HG03159 (cell line): Measurements from ENCODE around the gene SMIM3.
"Not testable (repeated sequence)": the region's sequence is repeated elsewhere in the genome, so short reads cannot be mapped to it uniquely, and the experiment has no call there.

Source experiments
- ATAC-seq: cut with Tn5 transposase; IDR thresholded peaks from one replicate; pipeline ENCODE4 v1.9.1; 2021; ENCODE audit warnings: mild to moderate bottlenecking, moderate library complexity; ENCODE audit not compliant: unreplicated experiment

SMIM3 gene

GRCh38 chr5:150793423-150793888 lies 14.9 kb downstream of the SMIM3 start:
- ATAC-seq, result not testable (repeated sequence)

- ATAC-seq, result no peak
Measured at GRCh38 chr5:150794927-150795326, 16.4 kb downstream of the SMIM3 start.

GRCh38 chr5:150797384-150797783 lies 18.8 kb downstream of the SMIM3 start:
- ATAC-seq, result no peak

GRCh38 chr5:150801117-150801927 lies 22.8 kb downstream of the SMIM3 start:
- no peak for ATAC-seq

GRCh38 chr5:150804388-150804787 lies 25.8 kb downstream of the SMIM3 start:
- no peak for ATAC-seq

- no peak for ATAC-seq
Measured at GRCh38 chr5:150809363-150809762, 30.8 kb downstream of the SMIM3 start.

GRCh38 chr5:150815010-150815409 lies 36.5 kb downstream of the SMIM3 start:
- ATAC-seq, result no peak

GRCh38 chr5:150816946-150817345 lies 38.4 kb downstream of the SMIM3 start:
- no peak for ATAC-seq

GRCh38 chr5:150829744-150830143 lies 51.2 kb downstream of the SMIM3 start:
- no peak for ATAC-seq

- ATAC-seq, result not testable (repeated sequence)
Measured at GRCh38 chr5:150831821-150832220, 53.3 kb downstream of the SMIM3 start.

- ATAC-seq, result no peak
Measured at GRCh38 chr5:150836064-150836463, 57.5 kb downstream of the SMIM3 start.

- ATAC-seq, result no peak
Measured at GRCh38 chr5:150836703-150837102, 58.1 kb downstream of the SMIM3 start.

GRCh38 chr5:150845185-150845859 lies 66.8 kb downstream of the SMIM3 start:
- not testable (repeated sequence) for ATAC-seq

GRCh38 chr5:150846308-150846653 lies 67.7 kb downstream of the SMIM3 start, which contains the start of gene IRGM:
Gene IRGM, plus strand, starts transcription at chr5:150846521. Its CDS starts 1,603 bp downstream, at chr5:150848124.
- not testable (repeated sequence) for ATAC-seq
